H1 (cell line): ENCODE data around the gene COTL1. TPM values are rescaled to one million over a fixed set of nuclear protein-coding genes. Genes with fewer than 3 reads are reported as not detected.

Experiments used
- BRCA1 ChIP-seq: IDR thresholded peaks from 2 replicates; pipeline ENCODE4 v1.6.1; 2012; ENCODE audit warnings: low read depth, low read length, improper control_type of control experiment
- CEBPB ChIP-seq: IDR thresholded peaks from 2 replicates; pipeline ENCODE4 v1.6.1; 2012; ENCODE audit warnings: low read depth, low read length
- CREB1 ChIP-seq: IDR thresholded peaks from 2 replicates; pipeline ENCODE4 v1.6.1; 2012; ENCODE audit warnings: inconsistent platforms
- HDAC2 ChIP-seq, 2 experiments: fragments of 300-600 bp in 1 of 2; sonication (generic) in 1 of 2; IDR thresholded peaks; 2 replicates each; pipeline ENCODE4 v1.6.1; 2011 to 2012; ENCODE audit warnings: low read depth in 2 of 2, low read length in 2 of 2, mild to moderate bottlenecking in 2 of 2, moderate library complexity in 2 of 2, borderline replicate concordance in 1 of 2, inconsistent platforms in 1 of 2
- KDM5A ChIP-seq: fragments of 200-600 bp; IDR thresholded peaks from 2 replicates; pipeline ENCODE4 v1.7.1; 2012; ENCODE audit warnings: mild to moderate bottlenecking, low read length, inconsistent platforms, mixed read lengths
- SP4 ChIP-seq: IDR thresholded peaks from 2 replicates; pipeline ENCODE4 v1.6.1; 2012; ENCODE audit warnings: low read length, inconsistent platforms
- polyA plus RNA-seq, 7 experiments: library from polyadenylated mRNA; depleted of rRNA in 3 of 7; stranded (reverse) in 5 of 7; unstranded in 2 of 7; fragments of >200 nt in 5 of 7; fragments of 200-250 nt in 2 of 7; gene quantifications; 1 replicate in 5 of 7; 2 replicates in 1 of 7; 4 replicates in 1 of 7; pipeline versions ENCODE4 v1.2.1 to v1.2.3, GENCODE V29; 2011 to 2013; ENCODE audit warnings: missing spikeins in 2 of 7, mixed read lengths in 2 of 7
- total RNA-seq: library from RNA; stranded (reverse); fragmentation: NEBNext Ultra II Directional; extraction: Animal tissue kit (Norgen Biotek cat#: 25700); gene quantifications from 2 replicates; pipeline ENCODE4 v1.2.1, GENCODE V29; 2021

The COTL1 gene
- total and polyA plus RNA-seq, 2 of the 8 experiments (the other 6 are each of a cell fraction or from before 2014, with no cell fraction given) = 59.2 to 183 TPM

DNA sequence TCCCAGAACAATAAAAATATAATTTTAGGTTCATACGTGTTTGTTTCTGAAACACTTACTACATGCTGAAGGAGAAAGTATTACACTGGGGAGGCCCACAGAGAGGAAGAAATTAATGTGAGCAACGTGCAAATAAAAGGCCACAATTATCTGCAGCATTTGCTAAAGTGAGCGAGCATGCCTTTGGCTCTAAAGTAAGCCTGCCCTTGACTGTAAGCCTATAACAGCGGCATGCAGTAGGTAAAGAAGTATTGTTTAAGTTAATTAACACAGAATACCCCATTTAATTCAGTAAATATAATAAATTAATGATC lies 13.2 kb upstream of the COTL1 start (continued):
- TF ChIP-seq HDAC2 (IDR thresholded peaks at IDR 0.05; ENCODE audit: borderline replicate concordance in 1 of 2, low read depth in 2 of 2, low read length in 2 of 2) (no peak), SP4 (no peak), CEBPB (no peak), KDM5A (no peak), CREB1 (no peak), BRCA1 (no peak)
